HG03378 (cell line): ENCODE data around the gene ANOS1.

ENCODE experiments used
- ATAC-seq: cut with Tn5 transposase; IDR thresholded peaks from one replicate; pipeline ENCODE4 v1.9.1; 2021; ENCODE audit warnings: mild to moderate bottlenecking, moderate library complexity; ENCODE audit not compliant: unreplicated experiment

Gene ANOS1

GRCh38 chrX:8717354-8717753 lies 14.6 kb downstream of the ANOS1 start:
- no peak for ATAC-seq

GRCh38 chrX:8714164-8714563 lies 17.8 kb downstream of the ANOS1 start:
- ATAC-seq: no peak

GRCh38 chrX:8711401-8711800 lies 20.5 kb downstream of the ANOS1 start:
- ATAC-seq: no peak

- no peak for ATAC-seq
These were observed 27.8 kb downstream of the ANOS1 start for GRCh38 chrX:8704184-8704583.

GRCh38 chrX:8692871-8693270 lies 39.1 kb downstream of the ANOS1 start:
- ATAC-seq: no peak

- ATAC-seq: no peak
These were observed 42.5 kb downstream of the ANOS1 start for GRCh38 chrX:8689473-8689872.

- no peak for ATAC-seq
These were observed 43.2 kb downstream of the ANOS1 start for GRCh38 chrX:8688776-8689175.

- no peak for ATAC-seq
These were observed 47.6 kb downstream of the ANOS1 start for GRCh38 chrX:8684201-8684965.

GRCh38 chrX:8683687-8684086 lies 48.2 kb downstream of the ANOS1 start:
- ATAC-seq: no peak

GRCh38 chrX:8679550-8679949 lies 52.4 kb downstream of the ANOS1 start:
- ATAC-seq: no peak

- no peak for ATAC-seq
These were observed 56.8 kb downstream of the ANOS1 start for GRCh38 chrX:8675006-8675630.

- ATAC-seq: no peak
These were observed 58.7 kb downstream of the ANOS1 start for GRCh38 chrX:8673201-8673600.

- ATAC-seq: no peak
These were observed 59.8 kb downstream of the ANOS1 start for GRCh38 chrX:8672176-8672575.

- ATAC-seq: no peak
These were observed 63.1 kb downstream of the ANOS1 start for GRCh38 chrX:8668813-8669212.

GRCh38 chrX:8663325-8663724 lies 68.6 kb downstream of the ANOS1 start:
- ATAC-seq: no peak

- ATAC-seq: no peak
These were observed 74.1 kb downstream of the ANOS1 start for GRCh38 chrX:8657883-8658282.

- no peak for ATAC-seq
These were observed 78.0 kb downstream of the ANOS1 start for GRCh38 chrX:8653956-8654355.

GRCh38 chrX:8649969-8650368 lies 82.0 kb downstream of the ANOS1 start:
- ATAC-seq: no peak

GRCh38 chrX:8647176-8647575 lies 84.8 kb downstream of the ANOS1 start:
- ATAC-seq: no peak

- no peak for ATAC-seq
These were observed 91.9 kb downstream of the ANOS1 start for GRCh38 chrX:8639949-8640475.

GRCh38 chrX:8636497-8636896 lies 95.4 kb downstream of the ANOS1 start:
- no peak for ATAC-seq

GRCh38 chrX:8635812-8636211 lies 96.1 kb downstream of the ANOS1 start:
- no peak for ATAC-seq
